NT2/D1 (cell line): ENCODE measurements around the gene PTPRF.

Source experiments
- DNase-seq: peaks from one replicate; pipeline ENCODE4 v3.0.0-alpha.2; 2011; ENCODE audit warnings: low read depth, low spot score
- H3K27me3 ChIP-seq: 2 replicates; pipeline ENCODE4 v1.6.0; 2011; ENCODE audit warnings: mild to moderate bottlenecking; ENCODE audit not compliant: insufficient read length, insufficient read depth
- H3K36me3 ChIP-seq: 2 replicates; pipeline ENCODE4 v1.6.1; 2011; ENCODE audit warnings: mild to moderate bottlenecking, low read length, mixed read lengths; ENCODE audit not compliant: insufficient read depth, insufficient read length
- H3K4me1 ChIP-seq: 2 replicates; pipeline ENCODE4 v1.5.1; 2011; ENCODE audit not compliant: insufficient read depth, insufficient read length
- H3K4me3 ChIP-seq: 2 replicates; pipeline ENCODE4 v1.5.1; 2011; ENCODE audit warnings: low read depth; ENCODE audit not compliant: insufficient read length
- H3K9ac ChIP-seq: 2 replicates; pipeline ENCODE4 v1.6.0; 2011; ENCODE audit warnings: low read depth; ENCODE audit not compliant: insufficient read length
- H3K9me3 ChIP-seq: 2 replicates; pipeline ENCODE4 v1.5.1; 2011; ENCODE audit warnings: mild to moderate bottlenecking, low read length; ENCODE audit not compliant: insufficient read depth
- SUZ12 ChIP-seq: IDR thresholded peaks from 2 replicates; pipeline ENCODE4 v1.6.1; 2011; ENCODE audit not compliant: insufficient read length, insufficient read depth; ENCODE audit errors: extremely low read depth
- YY1 ChIP-seq: IDR thresholded peaks from 2 replicates; pipeline ENCODE4 v1.6.1; 2011; ENCODE audit not compliant: insufficient read length, insufficient read depth
- ZNF274 ChIP-seq: IDR thresholded peaks from 2 replicates; pipeline ENCODE4 v1.6.1; 2011; ENCODE audit warnings: mild to moderate bottlenecking, low read depth, low read length

Gene PTPRF

GRCh38 chr1:43556782-43557181, 26.1 kb downstream of the PTPRF start:
- Histone ChIP-seq H3K27me3 (no peaks in the 10 kb centered on the region), H3K9me3 (no peaks in the 10 kb centered on the region), H3K4me3 (no peak overlapping the region), H3K4me1 (peaks cover 39% of the 10 kb centered on the region), H3K9ac (no peak overlapping the region), H3K36me3 (peaks cover 77% of the 10 kb centered on the region)
- TF ChIP-seq YY1 (no peak), ZNF274 (no peak), SUZ12 (no peak)
- no peak for DNase-seq

GRCh38 chr1:43557744-43558245, 27.1 kb downstream of the PTPRF start:
- Histone ChIP-seq H3K9ac (peak overlapping the region; percentile 81), H3K27me3 (no peaks in the 10 kb centered on the region), H3K4me1 (peaks cover 32% of the 10 kb centered on the region), H3K9me3 (no peaks in the 10 kb centered on the region), H3K4me3 (peak overlapping the region; percentile 22), H3K36me3 (peaks cover 71% of the 10 kb centered on the region)
- no peak for DNase-seq
- TF ChIP-seq ZNF274 (no peak), YY1 (no peak), SUZ12 (no peak)

- Histone ChIP-seq H3K9me3 (no peaks in the 10 kb centered on the region), H3K9ac (peak overlapping the region; percentile 81), H3K36me3 (peaks cover 65% of the 10 kb centered on the region), H3K27me3 (no peaks in the 10 kb centered on the region), H3K4me1 (peaks cover 35% of the 10 kb centered on the region), H3K4me3 (peak overlapping the region; percentile 22)
- TF ChIP-seq YY1 (no peak), SUZ12 (no peak), ZNF274 (no peak)
- peak; percentile 82 for DNase-seq
Measured at GRCh38 chr1:43558346-43558841, 27.7 kb downstream of the PTPRF start.

GRCh38 chr1:43559714-43560113, 29.0 kb downstream of the PTPRF start:
- Histone ChIP-seq H3K9ac (no peak overlapping the region), H3K4me1 (peaks cover 45% of the 10 kb centered on the region), H3K27me3 (no peaks in the 10 kb centered on the region), H3K9me3 (no peaks in the 10 kb centered on the region), H3K4me3 (no peak overlapping the region), H3K36me3 (peaks cover 59% of the 10 kb centered on the region)
- no peak for DNase-seq
- no peak for TF ChIP-seq SUZ12
- TF ChIP-seq YY1, result no peak
- TF ChIP-seq ZNF274, result no peak

GRCh38 chr1:43560286-43560685, 29.6 kb downstream of the PTPRF start:
- TF ChIP-seq SUZ12, result no peak
- TF ChIP-seq YY1, result no peak
- no peak for TF ChIP-seq ZNF274
- no peak overlapping the region for H3K9ac ChIP-seq
- no peak for DNase-seq
- H3K9me3 ChIP-seq, result no peaks in the 10 kb centered on the region
- peaks cover 59% of the 10 kb centered on the region for H3K36me3 ChIP-seq
- no peak overlapping the region for H3K4me3 ChIP-seq
- peaks cover 51% of the 10 kb centered on the region for H3K4me1 ChIP-seq
- no peaks in the 10 kb centered on the region for H3K27me3 ChIP-seq

GRCh38 chr1:43563876-43564539, 33.3 kb downstream of the PTPRF start:
- Histone ChIP-seq H3K9me3 (no peaks in the 10 kb centered on the region), H3K9ac (no peak overlapping the region), H3K4me1 (peaks cover 35% of the 10 kb centered on the region), H3K4me3 (no peak overlapping the region), H3K27me3 (no peaks in the 10 kb centered on the region), H3K36me3 (peaks cover 69% of the 10 kb centered on the region)
- TF ChIP-seq YY1, result no peak
- no peak for TF ChIP-seq SUZ12
- TF ChIP-seq ZNF274, result no peak
- no peak for DNase-seq

GRCh38 chr1:43564551-43565348, 34.1 kb downstream of the PTPRF start:
- no peak for DNase-seq
- H3K9me3 ChIP-seq, result no peaks in the 10 kb centered on the region
- no peaks in the 10 kb centered on the region for H3K27me3 ChIP-seq
- no peak overlapping the region for H3K4me3 ChIP-seq
- TF ChIP-seq YY1, result no peak
- no peak for TF ChIP-seq ZNF274
- TF ChIP-seq SUZ12, result no peak
- no peak overlapping the region for H3K9ac ChIP-seq
- H3K4me1 ChIP-seq, result peaks cover 29% of the 10 kb centered on the region
- H3K36me3 ChIP-seq, result peaks cover 68% of the 10 kb centered on the region
